Activated CD8-positive, alpha-beta memory T cell treated with anti-CD3 and anti-CD28 coated beads, Interleukin-2, amount 10 ng/mL, durations not matched to agents 7 days and 5 days (primary cell): ENCODE measurements around the gene BSND. TPM values are rescaled to one million over a fixed set of nuclear protein-coding genes. Genes with fewer than 3 reads are reported as not detected.
A peak's percentile ranks its signal among the peaks of the same experiment; 100 is the strongest.
"Not testable (repeated sequence)": the region's sequence is repeated elsewhere in the genome, so short reads cannot be mapped to it uniquely, and the experiment has no call there.

Experiments
- ATAC-seq: fragments of 150-1000 bp; cut with Tn5 transposase; one replicate; pipeline ENCODE4 v1.10.0; 2021; ENCODE audit warnings: moderate library complexity
- CTCF ChIA-PET: fragments of 350-600 bp; sonication (Branson Sonifier 250); formaldehyde crosslinking; loops from one replicate; lab custom pipeline; 2021; ENCODE audit warnings: antibody characterized with exemption; lab: Charles Lee
- DNase-seq: peaks from one replicate; pipeline ENCODE4 v3.0.0-alpha.2; 2020
- H3K27ac Mint-ChIP-seq: one replicate; pipeline ENCODE4 v1.8.0; 2021; ENCODE audit warnings: mild to moderate bottlenecking, mixed read lengths
- H3K27me3 Mint-ChIP-seq: one replicate; pipeline ENCODE4 v1.8.0; 2021; ENCODE audit warnings: mixed read lengths
- H3K36me3 Mint-ChIP-seq: one replicate; pipeline ENCODE4 v1.8.0; 2021; ENCODE audit warnings: mild to moderate bottlenecking, mixed read lengths
- H3K4me1 Mint-ChIP-seq: one replicate; pipeline ENCODE4 v1.8.0; 2021; ENCODE audit warnings: mixed read lengths
- H3K4me3 Mint-ChIP-seq: one replicate; pipeline ENCODE4 v1.8.0; 2021; ENCODE audit warnings: mild to moderate bottlenecking, moderate library complexity, mixed read lengths
- H3K9me3 Mint-ChIP-seq: one replicate; pipeline ENCODE4 v1.8.0; 2022; ENCODE audit warnings: low read depth, mixed read lengths
- total RNA-seq, 2 experiments: library from RNA; stranded (reverse); gene quantifications; one replicate each; pipeline ENCODE4 v1.2.3, GENCODE V29; 2021

Gene BSND
- total RNA-seq, 2 experiments from 2014 or later, result 0.07 to 0.12 TPM

DNA sequence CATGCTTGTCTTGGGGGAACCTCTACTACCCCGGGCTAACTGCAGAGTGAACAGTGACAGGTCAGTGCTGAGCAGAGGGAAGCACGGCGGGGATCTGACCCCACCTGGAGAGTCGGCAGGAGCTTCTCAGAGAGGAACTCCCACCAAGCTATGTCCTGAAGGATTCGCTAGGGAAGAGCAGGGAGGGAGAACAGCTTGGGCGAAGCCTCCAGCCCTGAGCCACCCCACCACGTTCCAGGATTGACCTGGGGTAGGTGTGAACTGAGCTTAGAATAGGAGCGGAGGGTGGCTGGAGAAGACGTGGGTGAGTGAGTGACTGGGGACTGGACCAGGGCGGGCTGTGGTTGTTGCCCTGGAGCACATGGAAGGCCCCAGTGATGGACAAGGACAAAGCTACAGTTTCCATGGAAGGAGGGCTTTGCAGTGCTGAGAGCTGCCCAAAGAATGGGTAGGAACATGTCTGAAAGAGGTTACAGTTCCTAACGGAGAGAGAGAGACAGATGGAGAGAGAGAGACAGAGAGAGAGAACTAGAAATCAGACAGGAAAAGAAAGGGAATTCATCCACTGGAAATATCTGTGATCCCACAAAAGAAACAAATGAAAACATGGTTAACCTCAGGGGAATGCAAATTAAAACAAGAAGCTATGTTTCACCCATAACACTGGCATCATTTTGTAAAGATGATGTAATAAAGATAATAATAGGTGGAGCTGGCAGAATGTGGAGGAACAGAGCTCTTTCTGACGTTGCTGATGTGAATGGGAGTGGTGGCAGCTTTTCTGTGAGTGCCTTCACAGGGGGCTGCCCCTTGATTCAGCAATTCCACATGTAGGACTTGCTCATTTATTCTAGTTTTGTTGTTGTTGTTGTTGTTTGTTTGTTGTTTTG, 17.2 kb downstream of the BSND start:
- H3K27ac Mint-ChIP-seq, result no peak overlapping the region
- no peak for ATAC-seq
- CTCF ChIA-PET, result interaction anchor here (0.8 to 2.9 kb wide), 4 partner anchors 20 to 344 kb away, joined by 3 to 17 read pairs (median 4); no protein-coding TSS in a partner anchor
- no peak for DNase-seq
- H3K4me3 Mint-ChIP-seq, result no peak overlapping the region
- H3K9me3 Mint-ChIP-seq, result no peaks in the 10 kb centered on the region
- no peaks in the 10 kb centered on the region for H3K36me3 Mint-ChIP-seq
- peaks cover 4% of the 10 kb centered on the region for H3K4me1 Mint-ChIP-seq
- H3K27me3 Mint-ChIP-seq, result peaks cover 44% of the 10 kb centered on the region

DNA sequence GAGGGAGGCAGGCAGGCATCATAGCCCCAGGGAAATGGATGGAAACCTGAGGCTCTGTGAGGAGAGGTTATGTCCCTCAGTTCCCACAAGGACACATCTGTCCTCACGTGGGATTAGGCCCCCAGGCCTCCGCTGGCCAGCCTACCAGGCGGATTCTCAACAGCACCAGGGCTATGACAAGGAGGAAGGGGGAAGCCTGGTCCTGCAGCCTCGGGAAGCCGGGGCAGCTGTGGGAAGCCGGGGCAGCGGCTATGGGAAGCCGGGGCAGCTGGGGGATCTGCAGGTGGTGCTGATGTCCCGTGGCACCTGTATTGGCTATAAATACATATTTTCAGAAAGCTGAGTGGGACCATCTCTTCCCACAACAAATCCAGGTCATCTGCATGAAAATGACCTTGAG, 19.7 kb downstream of the BSND start:
- Mint-ChIP-seq H3K36me3 (no peaks in the 10 kb centered on the region), H3K9me3 (no peaks in the 10 kb centered on the region), H3K27ac (no peak overlapping the region)

GRCh38 chr1:55021942-55022546, 23.3 kb downstream of the BSND start:
- DNase-seq, result peak; percentile 80
- CTCF ChIA-PET, result interaction anchor here (0.7 to 3.6 kb wide), 24 partner anchors 9 to 364 kb away, joined by 3 to 78 read pairs (median 4); partner anchors contain the start of gene BSND
- no peaks in the 10 kb centered on the region for H3K36me3 Mint-ChIP-seq

More for the DNA sequence above, 19.7 kb downstream of the BSND start:
- Mint-ChIP-seq H3K4me3 (no peak overlapping the region), H3K27me3 (peaks cover 41% of the 10 kb centered on the region), H3K4me1 (no peaks in the 10 kb centered on the region)
- ATAC-seq (no peak), DNase-seq (no peak)
- CTCF ChIA-PET, result interaction anchor here (1.8 kb wide), 1 partner anchor 21 kb away, joined by 6 read pairs; no protein-coding TSS in a partner anchor

DNA sequence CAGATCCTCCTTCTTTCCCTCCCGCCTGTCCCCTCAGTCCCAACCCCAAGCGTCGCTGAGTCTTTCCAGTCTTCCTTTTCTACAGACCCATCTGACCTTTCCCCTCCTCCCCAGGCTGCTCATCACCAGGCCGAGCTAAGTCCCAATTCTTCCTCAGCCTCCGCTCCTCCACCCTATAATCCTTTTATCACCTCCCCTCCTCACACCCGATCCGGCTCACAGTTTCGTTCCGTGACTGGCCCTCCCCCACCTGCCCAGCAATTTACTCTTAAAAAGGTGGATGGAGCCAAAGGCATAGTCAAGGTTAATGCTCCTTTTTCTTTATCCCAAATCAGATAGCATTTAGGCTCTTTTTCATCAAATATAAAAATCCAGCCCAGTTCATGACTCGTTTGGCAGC, 25.4 kb downstream of the BSND start:
- H3K4me1 Mint-ChIP-seq, H3K27me3 Mint-ChIP-seq, H3K36me3 Mint-ChIP-seq, H3K4me3 Mint-ChIP-seq, H3K9me3 Mint-ChIP-seq, CTCF ChIA-PET, ATAC-seq, H3K27ac Mint-ChIP-seq, DNase-seq: not testable (repeated sequence)

More at GRCh38 chr1:55021942-55022546, 23.3 kb downstream of the BSND start:
- peak; percentile 98 for ATAC-seq
- no peak overlapping the region for H3K4me3 Mint-ChIP-seq
- no peaks in the 10 kb centered on the region for H3K9me3 Mint-ChIP-seq
- H3K27ac Mint-ChIP-seq, result no peak overlapping the region
- H3K27me3 Mint-ChIP-seq, result peaks cover 15% of the 10 kb centered on the region
- H3K4me1 Mint-ChIP-seq, result peaks cover 3% of the 10 kb centered on the region

DNA sequence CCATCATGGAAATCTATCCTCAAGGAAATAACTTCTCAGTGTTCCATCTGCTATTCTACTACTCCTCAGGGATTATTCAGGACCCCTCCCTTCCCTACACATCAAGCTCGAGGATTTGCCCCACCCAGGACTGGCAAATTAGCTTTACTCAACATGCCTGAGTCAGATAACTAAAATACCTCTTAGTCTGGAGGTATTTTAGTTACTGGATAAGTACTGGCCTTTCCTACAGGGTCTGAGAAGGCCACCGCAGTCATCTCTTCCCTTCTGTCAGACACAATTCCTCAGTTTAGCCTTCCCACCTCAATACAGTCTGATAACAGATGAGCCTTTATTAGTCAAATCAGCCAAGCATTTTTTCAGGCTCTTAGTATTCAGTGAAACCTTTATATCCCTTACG, 27.9 kb downstream of the BSND start:
- H3K36me3 Mint-ChIP-seq, H3K27ac Mint-ChIP-seq, H3K4me1 Mint-ChIP-seq, ATAC-seq, H3K27me3 Mint-ChIP-seq, H3K4me3 Mint-ChIP-seq, CTCF ChIA-PET, DNase-seq, H3K9me3 Mint-ChIP-seq: not testable (repeated sequence)

- not testable (repeated sequence) for H3K9me3 Mint-ChIP-seq, H3K36me3 Mint-ChIP-seq
These were observed 32.4 kb downstream of the BSND start for GRCh38 chr1:55031098-55031497.

DNA sequence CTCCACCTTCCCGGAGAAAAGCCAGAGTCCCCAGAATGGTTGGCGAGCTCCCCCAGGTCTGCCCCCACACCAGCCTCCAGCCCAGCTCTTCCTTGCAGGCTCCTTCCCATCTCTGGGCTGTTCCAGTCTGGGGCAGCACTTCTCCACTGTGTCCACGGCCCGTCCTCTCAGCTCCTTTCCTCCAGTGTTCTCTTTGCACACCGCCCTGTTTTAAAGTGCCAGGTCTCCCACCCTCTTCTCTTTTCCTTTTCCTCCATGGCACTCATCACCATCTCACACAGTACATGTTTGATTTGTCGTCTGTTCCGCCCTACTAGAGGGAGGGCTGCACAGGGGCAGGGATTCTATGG, 34.5 kb downstream of the BSND start:
- no peaks in the 10 kb centered on the region for H3K36me3 Mint-ChIP-seq
- DNase-seq (no peak), ATAC-seq (no peak)
- H3K4me1 Mint-ChIP-seq, result no peaks in the 10 kb centered on the region
- no peaks in the 10 kb centered on the region for H3K9me3 Mint-ChIP-seq
- peaks cover 58% of the 10 kb centered on the region for H3K27me3 Mint-ChIP-seq
- no peak overlapping the region for H3K4me3 Mint-ChIP-seq
- CTCF ChIA-PET, result interaction anchor here (0.9 kb wide), 1 partner anchor 88 kb away, joined by 6 read pairs; no protein-coding TSS in a partner anchor
- H3K27ac Mint-ChIP-seq, result no peak overlapping the region

More at GRCh38 chr1:55031098-55031497, 32.4 kb downstream of the BSND start:
- H3K4me1 Mint-ChIP-seq, H3K27ac Mint-ChIP-seq, H3K4me3 Mint-ChIP-seq, DNase-seq, ATAC-seq: not testable (repeated sequence)
- H3K27me3 Mint-ChIP-seq, result peaks cover 39% of the 10 kb centered on the region
- CTCF ChIA-PET, result interaction anchor here (1.8 kb wide), 1 partner anchor 36 kb away, joined by 5 read pairs; no protein-coding TSS in a partner anchor

- Mint-ChIP-seq H3K4me1 (no peaks in the 10 kb centered on the region), H3K27me3 (peaks cover 71% of the 10 kb centered on the region), H3K9me3 (no peaks in the 10 kb centered on the region), H3K4me3 (no peak overlapping the region), H3K27ac (no peak overlapping the region), H3K36me3 (no peaks in the 10 kb centered on the region)
- DNase-seq (no peak), ATAC-seq (no peak)
- CTCF ChIA-PET, result no interaction called here
These were observed 35.9 kb downstream of the BSND start for GRCh38 chr1:55034476-55035133.

DNA sequence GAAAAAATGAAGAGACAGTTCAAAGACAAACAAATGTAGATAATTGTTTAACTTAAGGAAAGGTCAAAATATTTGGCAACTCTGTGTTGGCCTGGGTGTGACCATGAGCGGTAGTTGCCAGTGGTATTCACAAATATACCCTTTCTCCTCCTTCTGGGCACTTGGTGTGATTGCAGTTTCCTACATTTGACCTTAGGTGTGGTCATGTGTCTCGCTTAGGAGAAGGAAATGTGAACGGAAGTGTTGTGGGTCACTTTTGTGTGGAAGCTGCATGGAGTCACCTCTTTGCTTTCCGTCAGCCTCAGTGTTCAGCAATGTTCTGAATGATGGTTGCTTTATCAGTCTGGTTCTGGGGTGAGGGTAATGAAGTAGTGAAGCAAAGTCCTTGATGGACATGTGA, 37.2 kb downstream of the BSND start:
- CTCF ChIA-PET, result no interaction called here
- Mint-ChIP-seq H3K9me3 (no peaks in the 10 kb centered on the region), H3K36me3 (no peaks in the 10 kb centered on the region), H3K4me3 (no peak overlapping the region), H3K27me3 (peaks cover 84% of the 10 kb centered on the region), H3K27ac (no peak overlapping the region), H3K4me1 (no peaks in the 10 kb centered on the region)
- ATAC-seq (no peak), DNase-seq (no peak)

- H3K36me3 Mint-ChIP-seq, result no peaks in the 10 kb centered on the region
- ATAC-seq (no peak), DNase-seq (no peak)
- no peak overlapping the region for H3K27ac Mint-ChIP-seq
- H3K9me3 Mint-ChIP-seq, result no peaks in the 10 kb centered on the region
- H3K4me1 Mint-ChIP-seq, result no peaks in the 10 kb centered on the region
- CTCF ChIA-PET, result no interaction called here
- peaks cover 90% of the 10 kb centered on the region for H3K27me3 Mint-ChIP-seq
- no peak overlapping the region for H3K4me3 Mint-ChIP-seq
These were observed 39.2 kb downstream of the BSND start for GRCh38 chr1:55037733-55038551.

GRCh38 chr1:55038552-55038838, 39.8 kb downstream of the BSND start:
- no peak overlapping the region for H3K4me3 Mint-ChIP-seq
- CTCF ChIA-PET, result no interaction called here
- peaks cover 84% of the 10 kb centered on the region for H3K27me3 Mint-ChIP-seq
- H3K27ac Mint-ChIP-seq, result no peak overlapping the region
- ATAC-seq (no peak), DNase-seq (no peak)
- H3K4me1 Mint-ChIP-seq, result no peaks in the 10 kb centered on the region
- no peaks in the 10 kb centered on the region for H3K36me3 Mint-ChIP-seq
- no peaks in the 10 kb centered on the region for H3K9me3 Mint-ChIP-seq

DNA sequence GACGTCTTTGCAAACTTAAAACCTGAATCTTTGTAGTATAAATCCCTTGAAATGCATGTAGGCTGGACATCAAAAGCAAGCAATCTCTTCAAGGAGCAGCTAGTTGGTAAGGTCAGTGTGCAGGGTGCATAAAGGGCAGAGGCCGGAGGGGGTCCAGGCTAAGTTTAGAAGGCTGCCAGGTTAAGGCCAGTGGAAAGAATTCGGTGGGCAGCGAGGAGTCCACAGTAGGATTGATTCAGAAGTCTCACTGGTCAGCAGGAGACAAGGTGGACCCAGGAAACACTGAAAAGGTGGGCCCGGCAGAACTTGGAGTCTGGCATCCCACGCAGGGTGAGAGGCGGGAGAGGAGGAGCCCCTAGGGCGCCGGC, 40.2 kb downstream of the BSND start:
- no peak for ATAC-seq

More for the DNA sequence above, 40.2 kb downstream of the BSND start:
- H3K4me3 Mint-ChIP-seq, result no peak overlapping the region
- DNase-seq, result no peak
- H3K9me3 Mint-ChIP-seq, result no peaks in the 10 kb centered on the region
- CTCF ChIA-PET, result no interaction called here
- H3K36me3 Mint-ChIP-seq, result no peaks in the 10 kb centered on the region
- peaks cover 80% of the 10 kb centered on the region for H3K27me3 Mint-ChIP-seq
- no peaks in the 10 kb centered on the region for H3K4me1 Mint-ChIP-seq
- no peak overlapping the region for H3K27ac Mint-ChIP-seq
